HFF-Myc (cell line): ENCODE measurements around the gene DSE.

Experiments used
- DNase-seq: peaks from one replicate; pipeline ENCODE4 v3.0.0-alpha.2; 2011; ENCODE audit warnings: low read depth; ENCODE audit errors: extremely low read depth
- H3K4me3 ChIP-seq: replicated peaks from 2 replicates; pipeline ENCODE4 v1.5.1; 2011; ENCODE audit warnings: low read depth, mild to moderate bottlenecking, control low read depth, low read length
- TF ChIP-seq, protein P1 (sequence below): IDR thresholded peaks from 2 replicates; pipeline ENCODE4 v1.5.1; 2012; ENCODE audit warnings: mild to moderate bottlenecking, low read depth, low read length, control low read depth; ENCODE audit errors: missing control alignments

DSE gene

DNA sequence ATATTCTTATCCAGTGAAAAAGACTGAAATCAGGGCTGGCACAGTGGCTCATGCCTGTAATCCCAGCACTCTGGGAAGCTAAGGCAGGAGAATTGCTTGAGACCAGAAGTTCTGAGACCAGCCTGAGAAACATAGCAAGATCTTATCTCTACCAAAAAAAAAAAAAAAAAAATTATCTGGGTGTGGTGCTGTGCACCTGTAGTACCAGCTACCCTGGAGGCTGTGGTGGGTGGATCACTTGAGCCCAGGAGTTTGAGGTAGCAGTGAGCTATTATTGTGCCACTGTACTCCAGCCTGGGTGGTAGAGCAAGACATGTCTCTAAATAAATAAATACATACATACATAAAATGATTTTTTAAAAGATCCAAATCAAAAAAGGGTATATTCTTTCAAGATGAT is 96.8 kb downstream of the DSE start:
- no peak overlapping the region for H3K4me3 ChIP-seq
- TF ChIP-seq, protein P1, sequence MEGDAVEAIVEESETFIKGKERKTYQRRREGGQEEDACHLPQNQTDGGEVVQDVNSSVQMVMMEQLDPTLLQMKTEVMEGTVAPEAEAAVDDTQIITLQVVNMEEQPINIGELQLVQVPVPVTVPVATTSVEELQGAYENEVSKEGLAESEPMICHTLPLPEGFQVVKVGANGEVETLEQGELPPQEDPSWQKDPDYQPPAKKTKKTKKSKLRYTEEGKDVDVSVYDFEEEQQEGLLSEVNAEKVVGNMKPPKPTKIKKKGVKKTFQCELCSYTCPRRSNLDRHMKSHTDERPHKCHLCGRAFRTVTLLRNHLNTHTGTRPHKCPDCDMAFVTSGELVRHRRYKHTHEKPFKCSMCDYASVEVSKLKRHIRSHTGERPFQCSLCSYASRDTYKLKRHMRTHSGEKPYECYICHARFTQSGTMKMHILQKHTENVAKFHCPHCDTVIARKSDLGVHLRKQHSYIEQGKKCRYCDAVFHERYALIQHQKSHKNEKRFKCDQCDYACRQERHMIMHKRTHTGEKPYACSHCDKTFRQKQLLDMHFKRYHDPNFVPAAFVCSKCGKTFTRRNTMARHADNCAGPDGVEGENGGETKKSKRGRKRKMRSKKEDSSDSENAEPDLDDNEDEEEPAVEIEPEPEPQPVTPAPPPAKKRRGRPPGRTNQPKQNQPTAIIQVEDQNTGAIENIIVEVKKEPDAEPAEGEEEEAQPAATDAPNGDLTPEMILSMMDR = no peak
- no peak for DNase-seq

DNA sequence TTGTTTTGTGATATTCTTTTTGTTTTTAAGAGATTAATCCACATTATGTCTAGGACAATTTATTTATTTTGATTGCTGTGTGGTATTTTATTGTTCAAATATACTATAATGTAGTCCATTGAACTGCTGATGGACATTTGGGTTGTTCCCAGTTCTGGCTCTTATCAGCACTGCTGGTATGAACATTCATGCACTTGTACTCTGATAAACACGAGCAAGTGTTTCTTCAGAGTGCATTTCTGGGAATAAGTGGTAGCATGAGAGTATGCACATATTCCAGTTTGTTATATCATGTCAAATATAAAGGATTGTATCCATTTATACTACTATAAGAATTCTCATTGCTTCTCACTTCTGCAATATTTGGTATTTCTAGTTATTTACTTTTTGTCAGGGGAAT is 97.5 kb downstream of the DSE start:
- no peak overlapping the region for H3K4me3 ChIP-seq
- TF ChIP-seq, protein P1 = no peak
- no peak for DNase-seq

DNA sequence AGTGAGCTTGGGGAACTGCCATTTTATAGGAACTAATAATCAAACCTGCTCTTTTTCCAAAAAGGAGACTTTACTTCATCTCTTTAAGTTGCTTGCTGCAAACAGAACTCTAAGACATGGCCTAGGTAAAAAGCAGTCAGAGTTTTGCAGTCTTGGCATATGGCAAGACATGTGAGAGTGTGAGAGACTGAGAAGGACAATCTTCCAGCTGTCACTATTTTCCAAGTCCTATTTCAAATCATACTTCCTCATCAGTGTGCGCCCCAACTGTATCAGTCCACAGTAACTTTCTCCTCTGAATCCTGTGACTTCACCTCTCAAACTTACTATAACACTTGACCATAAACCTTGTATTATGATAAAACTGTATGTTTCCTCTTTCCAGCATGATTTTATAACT is 100.8 kb downstream of the DSE start:
- TF ChIP-seq, protein P1 = no peak
- DNase-seq = no peak
- no peak overlapping the region for H3K4me3 ChIP-seq

DNA sequence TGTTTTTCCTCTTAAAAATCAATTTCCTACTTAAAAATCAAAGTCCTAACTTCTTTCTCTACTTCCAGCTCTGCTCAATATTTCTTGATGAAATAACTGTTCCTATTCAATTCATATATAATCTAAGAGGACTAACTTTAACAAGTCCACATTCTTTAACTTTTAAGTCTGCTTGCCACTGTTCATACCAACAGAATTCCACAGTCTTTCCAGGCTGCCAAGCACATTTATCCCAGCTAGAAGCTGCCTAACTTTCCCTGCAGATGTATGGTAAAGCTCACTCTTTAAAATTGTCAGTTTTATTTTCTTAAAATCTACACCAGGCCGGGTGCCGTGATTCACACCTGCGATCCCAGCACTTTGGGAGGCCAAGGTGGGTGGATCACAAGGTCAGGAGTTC is 102.0 kb downstream of the DSE start:
- DNase-seq = peak; percentile 5
- TF ChIP-seq, protein P1 = no peak
- H3K4me3 ChIP-seq = no peak overlapping the region

DNA sequence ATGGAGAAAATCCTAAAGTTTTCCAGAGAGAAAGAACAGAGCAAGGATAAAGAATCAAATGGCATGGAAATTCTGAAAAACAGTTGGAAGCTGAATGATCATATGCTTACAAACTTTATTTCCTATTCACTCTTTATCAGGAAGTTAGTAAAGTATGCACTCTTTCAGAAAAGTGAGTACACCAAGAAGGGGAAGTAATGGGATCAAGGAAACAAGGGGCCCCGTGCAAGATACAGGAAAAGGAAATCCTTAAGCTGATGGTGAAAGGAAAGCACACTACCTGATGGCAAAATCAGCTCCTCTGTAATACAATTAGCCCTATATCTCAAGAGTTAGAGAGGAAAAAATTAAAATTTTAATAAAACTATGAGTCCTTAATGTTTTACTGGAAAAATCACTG is 104.4 kb downstream of the DSE start:
- no peak for DNase-seq
- TF ChIP-seq, protein P1 = no peak
- H3K4me3 ChIP-seq = no peak overlapping the region

DNA sequence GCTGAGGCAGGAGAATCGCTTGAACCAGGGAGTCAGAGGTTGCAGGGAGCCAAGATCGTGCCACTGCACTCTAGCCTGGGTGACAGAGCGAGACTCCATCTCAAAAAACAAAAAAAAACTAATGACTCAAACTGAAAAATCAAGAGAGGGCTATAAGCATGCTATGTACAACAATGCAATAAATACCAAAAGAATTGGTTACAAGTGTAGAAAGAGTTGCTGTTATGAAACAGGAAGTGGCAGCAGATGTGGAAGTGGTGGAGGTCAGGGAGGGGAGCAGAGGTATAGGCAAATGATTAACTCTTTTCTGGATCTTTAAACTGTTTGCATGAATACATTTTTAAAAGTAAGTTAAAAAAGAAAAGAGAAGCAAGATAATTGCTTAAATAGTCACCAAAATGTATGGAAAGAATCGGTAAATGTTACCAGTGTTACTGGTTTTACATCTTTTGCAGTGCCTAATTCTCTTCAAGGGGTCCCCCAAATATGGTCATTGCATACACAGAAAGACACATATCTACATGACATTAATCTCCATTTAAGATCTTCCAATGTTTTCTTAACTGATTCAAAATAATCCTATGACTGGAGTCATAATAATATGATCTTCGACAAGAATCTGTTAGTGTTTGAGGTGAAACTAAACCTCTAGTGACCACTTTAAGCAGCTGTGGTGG is 105.4 kb downstream of the DSE start:
- DNase-seq = peak; percentile 17
- TF ChIP-seq, protein P1 = no peak
- no peak overlapping the region for H3K4me3 ChIP-seq

DNA sequence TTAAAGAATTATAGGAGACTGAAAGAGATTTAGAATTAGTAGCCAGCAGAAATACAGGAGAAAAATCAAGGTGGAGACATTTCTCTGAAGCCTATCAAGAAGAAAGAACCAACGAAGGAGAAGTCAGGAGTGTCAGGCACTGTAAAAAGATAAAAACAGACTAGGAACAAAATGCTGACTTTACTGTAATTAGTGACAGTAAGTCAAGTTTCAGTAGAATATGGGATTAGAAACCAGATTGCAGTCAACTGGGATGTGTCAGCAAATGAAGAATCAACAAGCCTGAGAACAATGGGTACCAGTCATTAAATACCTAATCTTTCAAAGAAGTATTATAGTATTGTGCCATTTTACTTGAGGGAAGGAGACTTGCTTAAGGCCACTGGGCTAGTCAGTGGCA is 112.0 kb downstream of the DSE start:
- no peak for DNase-seq
- no peak overlapping the region for H3K4me3 ChIP-seq
- TF ChIP-seq, protein P1 = no peak
